GM21723 (cell line): ENCODE data around the gene CATSPER3.

ENCODE experiments used
- ATAC-seq: cut with Tn5 transposase; IDR thresholded peaks from one replicate; pipeline ENCODE4 v1.9.1; 2021; ENCODE audit warnings: mild to moderate bottlenecking, moderate library complexity; ENCODE audit not compliant: unreplicated experiment

The CATSPER3 gene

DNA sequence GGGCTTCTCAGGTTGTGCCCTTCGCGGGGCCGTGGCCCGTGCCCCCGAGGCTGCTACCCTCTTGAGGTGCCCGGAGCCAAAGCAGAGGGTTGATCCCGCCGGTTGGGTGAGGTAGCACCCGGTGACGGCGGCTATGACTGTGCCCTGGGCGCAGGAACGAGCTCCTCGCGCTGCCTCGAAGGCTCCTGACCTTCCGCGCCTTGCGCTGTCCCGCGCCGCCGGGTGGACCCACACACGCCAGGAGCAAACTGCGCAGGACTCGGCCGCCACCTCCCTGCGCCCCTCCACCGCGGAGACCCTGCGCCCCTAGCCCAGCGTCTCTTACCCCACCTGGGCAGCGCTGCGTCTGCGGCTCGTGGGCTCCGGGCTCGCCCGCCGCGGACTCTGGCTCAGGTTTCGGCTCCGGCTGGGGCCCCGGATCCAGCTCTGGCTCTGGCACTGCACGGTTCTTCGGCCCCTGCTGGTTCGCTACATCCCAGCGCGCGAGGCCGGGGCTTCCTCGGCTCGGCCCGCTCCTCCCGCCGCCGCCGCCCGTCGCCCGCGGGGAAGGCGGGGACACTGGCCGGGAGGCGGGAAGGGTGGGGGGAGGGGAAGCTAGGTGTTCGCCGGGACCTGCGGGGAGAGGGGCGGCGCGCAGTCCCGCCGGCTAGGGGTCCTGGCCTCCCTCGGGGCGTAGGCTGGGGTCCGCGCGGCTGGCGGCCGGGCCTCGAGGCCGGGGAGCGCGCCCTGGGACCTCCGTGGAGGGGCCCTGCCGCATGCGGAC, 71.7 kb downstream of the CATSPER3 start:
- ATAC-seq: no peak

DNA sequence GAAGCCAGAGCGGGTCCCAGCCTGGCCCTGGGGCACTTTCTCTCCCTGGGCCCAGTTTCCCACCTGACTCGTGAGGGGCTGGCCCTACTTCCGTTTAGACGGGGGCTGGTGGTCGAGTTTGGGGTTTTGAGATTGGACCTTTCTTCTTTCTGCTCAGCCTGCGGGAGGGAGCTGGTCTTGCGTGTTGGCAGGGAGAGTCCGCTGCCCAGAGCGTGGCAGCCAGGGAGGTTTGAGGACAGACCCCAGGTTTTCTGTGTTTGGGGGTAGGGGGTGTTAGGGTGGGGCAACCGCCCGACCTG, 72.3 kb downstream of the CATSPER3 start:
- no peak for ATAC-seq

DNA sequence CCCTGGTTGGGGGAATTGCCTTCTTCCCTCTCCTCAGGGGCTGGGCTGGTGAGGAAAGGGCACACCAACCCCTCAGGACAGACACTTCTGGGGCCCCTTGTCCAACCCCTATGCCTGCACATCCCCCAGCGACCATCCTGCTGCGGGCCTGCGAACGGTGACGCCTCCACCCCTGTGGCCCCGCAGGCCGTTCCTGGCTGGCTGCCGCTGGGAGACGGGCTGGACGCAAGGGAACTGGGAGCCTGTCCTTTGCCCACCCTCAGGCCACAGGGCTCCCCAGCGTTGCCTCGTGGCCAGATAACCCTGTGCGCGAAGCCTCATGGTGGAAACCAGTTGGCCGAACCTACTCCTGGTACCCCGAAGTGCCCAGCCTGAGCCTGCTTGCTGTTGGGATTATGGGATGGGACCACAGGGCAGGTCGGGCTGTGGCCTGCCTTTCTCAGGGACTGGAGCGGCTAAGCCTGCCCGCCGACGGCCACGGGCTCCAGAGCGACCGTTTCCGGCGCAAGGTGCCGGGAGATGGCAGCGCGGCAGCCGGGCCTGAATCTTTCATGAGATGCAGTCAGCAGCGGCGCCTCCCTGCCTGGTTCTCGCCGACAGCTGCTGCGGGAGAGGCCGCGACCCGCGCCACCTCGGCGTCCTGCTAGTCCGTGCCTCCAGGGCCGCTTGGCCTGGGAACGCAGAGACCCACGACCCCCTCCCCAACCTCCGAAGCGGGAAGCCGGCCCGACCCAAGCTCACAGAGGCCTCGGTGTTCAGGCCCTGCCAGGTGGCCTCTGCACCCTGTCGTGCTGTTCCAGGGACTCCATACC, 72.8 kb downstream of the CATSPER3 start:
- no peak for ATAC-seq

DNA sequence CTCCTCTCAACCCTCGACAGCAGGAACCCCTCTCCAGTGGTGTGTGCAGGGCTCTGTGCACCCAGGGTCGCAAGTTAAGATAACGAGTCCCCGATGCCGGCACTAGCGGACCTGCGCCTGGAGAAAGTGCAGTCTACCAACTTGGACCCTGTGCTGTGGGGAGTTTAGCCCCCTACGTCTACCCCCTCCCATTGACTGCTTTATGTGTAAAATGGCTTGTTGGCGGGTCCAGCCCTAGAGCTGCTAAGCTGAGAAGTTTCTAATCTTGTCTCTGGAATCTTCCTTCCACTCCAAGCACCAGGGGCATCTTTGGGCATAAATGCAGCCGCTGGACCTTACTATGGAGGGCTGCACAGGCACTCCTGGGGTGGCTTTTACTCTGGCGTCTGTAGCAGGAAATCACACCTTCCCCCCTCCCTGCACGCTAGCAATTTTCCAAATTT, 73.5 kb downstream of the CATSPER3 start:
- ATAC-seq: no peak

DNA sequence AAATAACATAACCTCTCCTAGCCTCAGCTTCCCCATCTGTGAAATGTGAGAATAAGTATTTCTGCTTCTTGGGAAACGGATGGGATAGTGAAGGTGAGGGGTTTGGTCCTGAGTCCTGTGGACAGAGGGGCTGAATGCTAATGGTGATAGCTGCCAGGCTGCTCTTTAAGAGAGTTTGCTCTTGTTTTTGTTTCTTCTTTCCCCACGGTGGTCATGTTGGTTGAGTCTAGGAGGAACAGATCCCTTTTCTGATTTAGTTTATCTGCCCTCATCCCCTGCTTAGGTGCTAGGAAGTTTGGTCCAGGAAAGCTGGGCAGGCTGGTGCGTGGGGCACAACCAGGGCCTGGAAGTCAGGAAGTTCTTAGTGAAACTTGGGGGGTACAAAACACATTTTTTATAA, 74.0 kb downstream of the CATSPER3 start:
- no peak for ATAC-seq

DNA sequence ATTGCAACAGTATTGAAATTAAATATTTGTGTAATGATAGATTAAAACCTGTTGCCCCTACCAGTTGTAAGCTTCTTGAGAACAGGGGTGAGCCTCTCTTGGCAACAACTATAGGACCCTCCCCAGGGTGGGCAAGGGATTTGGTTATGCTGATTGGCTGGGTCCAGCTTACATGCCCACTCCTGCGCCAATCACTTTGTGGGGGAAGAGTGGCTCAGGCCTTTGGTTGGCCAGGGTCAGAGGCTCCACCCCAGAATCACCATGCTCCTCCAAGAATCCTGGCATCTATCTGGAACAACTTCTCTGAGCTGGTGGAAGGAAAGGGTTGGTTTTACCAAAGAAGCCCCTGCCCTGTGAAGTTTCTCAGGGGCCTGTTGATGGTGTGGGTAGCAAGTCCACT, 74.9 kb downstream of the CATSPER3 start:
- ATAC-seq: no peak

DNA sequence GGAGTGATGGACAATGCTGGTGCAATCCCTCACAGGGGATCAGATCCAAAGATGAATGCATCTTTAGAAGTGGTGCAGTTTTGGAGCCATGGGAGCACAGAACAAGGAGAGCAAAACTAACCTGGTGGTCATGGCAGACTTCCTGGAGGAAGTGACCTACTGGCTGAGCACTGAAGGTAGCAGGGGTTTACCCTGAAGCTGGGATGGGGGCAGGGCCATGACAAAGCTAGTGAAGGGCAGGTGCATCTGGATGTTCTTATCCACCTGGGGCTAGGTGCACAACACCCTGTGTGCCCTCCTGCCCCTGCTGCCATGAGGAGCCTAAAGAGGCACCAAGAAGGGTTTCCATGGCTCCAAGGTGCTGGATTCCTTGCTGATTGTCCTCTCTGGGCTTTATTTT, 77.8 kb downstream of the CATSPER3 start:
- ATAC-seq: no peak

DNA sequence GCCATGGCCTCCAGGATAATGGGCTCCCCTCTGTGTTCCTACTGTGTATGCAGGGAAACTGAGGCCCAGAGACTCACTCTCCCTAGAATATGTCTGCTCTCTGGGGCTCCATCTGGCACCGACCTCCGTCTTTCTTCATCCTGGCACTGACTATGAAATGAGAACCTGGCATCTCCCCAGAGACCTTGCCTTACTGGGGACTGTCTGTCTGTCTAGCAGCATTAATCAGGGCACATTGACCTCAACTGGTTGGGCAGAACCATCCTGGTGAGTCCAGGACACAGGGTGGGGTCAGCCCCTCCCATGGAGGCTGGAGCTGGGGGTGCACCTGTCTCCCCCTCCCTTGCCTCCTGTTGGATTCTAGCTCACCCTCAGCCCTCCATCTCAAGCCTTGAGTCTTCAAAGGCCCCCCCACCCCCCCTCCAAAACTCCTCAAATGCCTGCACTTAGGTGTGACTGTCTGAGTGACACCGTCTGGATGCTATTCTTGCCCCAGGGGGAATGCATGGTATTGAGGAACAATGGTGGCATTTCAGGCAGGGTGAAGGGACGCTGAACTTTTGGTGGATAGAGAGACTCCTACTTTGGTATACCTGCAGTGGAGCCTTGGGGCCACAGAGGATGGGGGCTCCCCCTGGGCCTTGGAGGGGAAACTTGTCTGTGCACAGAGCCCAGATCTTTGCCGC, 79.1 kb downstream of the CATSPER3 start:
- no peak for ATAC-seq

DNA sequence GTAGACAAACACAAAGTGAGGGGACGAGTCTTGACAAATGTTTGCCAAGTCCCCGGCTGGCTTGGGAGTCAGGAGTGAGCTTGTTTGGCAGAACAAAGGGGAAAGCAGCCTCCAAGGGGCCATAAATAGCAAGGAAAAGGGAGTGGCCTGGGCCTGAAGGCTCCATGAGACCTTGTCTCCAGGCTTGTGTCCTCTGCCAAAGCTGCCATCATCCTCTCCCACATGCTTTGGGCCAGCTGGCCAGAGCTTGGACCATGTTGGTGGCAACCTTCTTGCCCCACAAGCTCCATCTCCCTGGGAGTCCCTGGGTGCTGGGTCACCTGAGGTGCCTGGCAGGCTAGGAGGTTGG, 79.6 kb downstream of the CATSPER3 start:
- ATAC-seq: no peak

DNA sequence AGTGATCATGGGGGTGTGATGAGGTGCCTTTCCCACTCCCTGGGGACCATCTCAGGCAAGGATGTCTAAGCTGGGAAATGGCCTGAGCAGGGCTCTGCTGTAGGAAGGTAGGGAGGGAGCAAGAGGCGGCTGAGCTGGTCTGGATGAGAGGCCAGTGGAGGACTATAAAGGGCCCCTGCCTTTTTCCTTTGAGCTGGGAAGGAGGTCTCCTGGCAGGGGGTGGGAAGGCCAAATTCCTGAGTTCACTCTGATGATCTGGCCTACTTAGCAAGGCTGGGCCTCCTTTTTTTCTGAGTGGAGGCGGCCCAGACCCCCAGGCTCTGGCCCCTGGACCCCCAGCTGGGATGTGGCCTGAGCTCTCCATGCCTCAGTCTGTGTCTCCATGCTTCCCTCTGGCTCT, 80.6 kb downstream of the CATSPER3 start:
- no peak for ATAC-seq

DNA sequence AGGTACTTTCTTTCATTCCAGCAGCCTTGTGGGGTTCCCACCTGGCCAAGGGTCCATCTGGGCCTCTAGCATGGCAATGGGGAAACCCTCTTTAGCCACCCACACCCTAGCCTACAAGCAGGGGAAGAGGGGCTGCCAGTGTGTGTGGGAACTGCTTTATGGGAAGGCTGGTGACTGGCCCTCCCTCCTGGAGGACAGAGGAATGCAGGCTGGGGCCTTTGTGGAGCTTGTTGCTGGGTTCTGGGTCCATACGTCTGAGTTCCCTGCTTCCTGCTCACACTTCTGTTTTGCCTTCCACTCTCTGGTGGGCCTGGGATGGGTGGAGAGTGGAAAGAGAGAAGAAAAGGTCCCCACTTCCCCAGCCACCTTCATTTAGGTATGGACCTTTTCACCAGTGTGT, 81.2 kb downstream of the CATSPER3 start:
- ATAC-seq: no peak

DNA sequence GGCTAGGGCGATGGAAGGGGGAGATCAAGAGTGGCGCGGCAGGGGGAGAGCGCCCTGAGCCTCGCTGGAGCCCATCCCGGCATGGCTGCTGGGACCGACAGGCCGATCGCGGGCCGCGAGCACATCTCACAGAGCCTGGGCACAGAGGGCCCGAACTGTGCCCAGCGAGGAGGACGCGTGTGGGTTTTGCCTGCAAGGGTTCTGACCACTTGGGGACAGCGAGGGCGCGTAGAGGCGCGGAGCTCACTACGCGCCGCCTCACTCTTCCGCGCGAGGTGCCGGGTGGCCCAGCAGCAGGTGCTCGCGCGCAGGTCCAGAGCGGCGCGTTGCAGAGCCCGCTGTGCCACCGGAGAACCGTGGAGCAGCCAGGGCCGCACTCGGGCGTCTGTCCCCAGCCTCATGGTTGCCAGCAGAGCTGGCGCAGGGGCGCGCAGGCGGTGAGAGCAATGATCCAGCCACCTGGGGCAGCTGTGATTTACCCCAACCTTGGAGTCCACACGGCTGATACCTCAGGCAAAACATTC, 82.6 kb downstream of the CATSPER3 start:
- no peak for ATAC-seq

DNA sequence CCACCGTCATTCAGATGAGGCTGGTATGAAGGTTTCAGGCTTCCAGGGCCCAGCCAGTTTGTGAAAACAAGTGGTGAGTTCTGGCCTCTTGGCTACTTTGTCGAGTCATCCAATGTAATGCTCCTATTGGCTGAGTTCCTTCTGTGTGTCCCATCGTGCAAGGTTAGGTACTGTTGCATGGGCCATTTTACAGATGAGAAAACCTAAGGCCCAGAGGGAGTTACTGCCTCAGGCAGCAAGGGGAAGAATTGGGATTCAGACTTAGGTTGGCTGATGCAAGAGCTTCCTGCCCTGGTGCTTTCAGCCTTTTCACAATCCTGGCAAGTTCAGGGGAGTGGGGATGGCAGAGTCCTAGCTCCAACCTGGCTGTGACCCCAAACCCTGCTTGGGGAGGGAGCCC, 83.7 kb downstream of the CATSPER3 start:
- ATAC-seq: no peak

DNA sequence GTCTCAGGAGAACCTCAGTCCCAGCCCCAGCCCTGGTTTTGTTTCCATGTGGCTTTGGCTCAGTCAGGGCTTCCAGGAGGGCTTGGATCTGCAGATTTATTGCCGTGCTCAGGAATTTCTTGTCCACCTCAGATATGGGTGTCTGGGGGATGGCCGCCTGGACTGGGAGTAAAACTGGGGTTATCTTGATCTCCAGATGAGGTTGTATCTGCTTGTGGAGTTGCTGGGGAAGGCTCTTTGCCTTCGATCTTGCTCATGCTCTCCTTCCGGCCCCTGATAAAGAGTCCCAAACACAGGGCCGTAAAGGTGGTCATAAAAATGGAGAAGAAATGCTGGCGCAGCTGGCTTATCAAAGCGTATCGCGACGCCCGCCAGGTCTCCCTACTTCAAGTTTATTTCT, 84.2 kb downstream of the CATSPER3 start:
- no peak for ATAC-seq

DNA sequence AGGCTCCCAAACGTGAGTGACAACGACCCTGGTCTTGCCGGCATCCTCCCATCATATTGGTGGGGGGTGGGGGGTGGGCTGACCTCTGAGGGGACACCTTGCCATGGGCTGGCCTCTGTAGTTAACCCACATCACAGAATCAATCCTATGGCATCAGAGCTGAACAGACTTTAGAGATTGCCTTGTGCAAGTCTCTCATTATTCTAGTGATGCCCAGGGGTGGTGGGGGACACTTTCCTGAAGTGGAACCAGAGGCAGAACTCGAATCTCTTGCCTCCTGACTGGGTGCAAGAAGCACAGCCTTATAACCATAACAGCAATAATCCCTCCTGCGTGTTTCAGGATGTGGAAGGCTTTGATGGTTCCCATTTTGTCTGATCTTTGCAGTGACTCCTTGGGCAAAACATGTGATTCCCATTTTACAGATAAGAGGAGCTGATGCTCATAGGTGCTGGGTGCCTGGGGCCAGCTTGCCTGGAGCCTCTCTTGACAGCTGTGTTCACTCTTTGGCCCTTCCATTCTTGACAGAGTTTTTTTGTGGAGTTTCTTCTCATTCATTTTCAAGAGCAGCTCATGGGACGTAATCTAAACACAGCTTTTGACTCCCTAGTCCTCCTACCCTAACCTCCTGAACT, 84.9 kb downstream of the CATSPER3 start:
- ATAC-seq: no peak

DNA sequence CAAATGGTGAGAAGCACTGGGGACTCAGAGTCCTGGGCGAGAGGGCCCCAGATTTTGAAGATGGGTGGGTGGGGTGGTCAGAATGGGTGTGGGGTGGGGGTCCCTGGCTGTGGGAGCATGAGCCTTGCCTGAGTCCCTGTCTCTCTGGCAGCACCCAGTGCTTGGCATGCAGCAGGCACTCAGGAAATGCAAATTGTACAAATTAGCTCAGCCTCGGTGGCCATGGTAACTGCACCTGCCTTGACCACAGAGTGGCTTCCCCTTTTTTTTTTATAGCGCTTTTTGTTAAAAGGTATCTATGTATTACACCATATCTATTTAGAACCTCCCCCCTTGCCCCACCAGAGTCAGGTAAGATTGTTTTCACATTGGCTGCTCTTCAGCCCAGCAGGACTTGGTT, 85.6 kb downstream of the CATSPER3 start:
- peak; percentile 98 for ATAC-seq

DNA sequence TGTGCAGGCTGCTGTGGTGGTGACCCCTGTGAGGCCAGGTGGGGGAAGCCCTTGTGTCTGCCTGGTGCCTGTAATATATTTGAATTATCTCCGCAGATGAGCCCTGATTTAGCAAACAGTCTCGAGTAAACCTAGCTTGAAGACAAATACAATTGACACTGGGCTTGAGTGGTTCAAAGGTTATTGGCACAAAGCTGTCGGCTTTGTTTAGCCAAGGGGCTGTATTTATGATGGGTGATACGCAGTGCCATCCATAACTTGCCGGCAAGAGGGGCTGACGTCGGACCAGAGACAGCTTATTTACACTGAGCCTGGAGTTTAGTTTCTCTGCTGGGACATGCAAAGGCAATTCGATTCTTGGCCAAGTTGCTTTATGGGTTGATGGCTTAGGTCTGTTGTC, 86.3 kb downstream of the CATSPER3 start:
- no peak for ATAC-seq

DNA sequence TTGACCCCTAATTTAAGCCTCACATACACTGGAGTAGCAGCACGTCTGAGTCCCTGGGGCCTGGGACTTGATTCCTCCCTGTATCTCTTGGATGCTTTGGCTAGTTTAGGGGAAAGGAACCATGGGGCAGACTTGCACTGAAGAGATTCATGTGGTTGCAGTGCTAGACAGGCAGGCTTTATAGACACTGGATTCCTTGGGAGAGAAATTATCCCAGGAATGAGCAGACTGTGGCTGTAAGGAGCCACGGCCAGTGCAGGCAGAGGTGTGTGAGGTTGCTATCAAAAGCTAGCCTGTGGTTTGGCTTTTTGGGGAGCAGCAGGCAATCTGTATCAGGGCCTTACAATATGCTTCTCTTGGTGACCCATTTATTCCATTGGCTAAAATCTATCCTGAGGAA, 86.8 kb downstream of the CATSPER3 start:
- ATAC-seq: no peak

DNA sequence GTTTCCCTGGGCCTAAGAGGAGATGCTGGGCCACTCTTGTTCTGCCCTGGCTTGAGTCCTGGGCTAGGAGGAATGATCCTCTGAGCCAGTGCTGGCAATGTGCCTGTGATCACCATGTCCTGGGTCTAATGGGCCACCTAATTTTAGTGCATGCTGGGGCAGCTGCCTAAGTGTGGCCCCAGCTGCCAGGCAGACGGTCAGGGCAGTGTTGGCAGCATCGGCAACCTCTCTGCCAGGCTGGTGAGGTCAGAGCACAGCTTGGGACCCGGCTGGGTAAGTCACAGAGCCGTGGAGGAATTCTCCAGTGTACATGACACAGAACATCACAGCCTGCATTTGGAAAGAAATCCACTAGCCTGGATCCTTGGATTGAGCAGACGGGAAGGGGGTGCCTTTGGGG, 87.7 kb downstream of the CATSPER3 start:
- no peak for ATAC-seq

DNA sequence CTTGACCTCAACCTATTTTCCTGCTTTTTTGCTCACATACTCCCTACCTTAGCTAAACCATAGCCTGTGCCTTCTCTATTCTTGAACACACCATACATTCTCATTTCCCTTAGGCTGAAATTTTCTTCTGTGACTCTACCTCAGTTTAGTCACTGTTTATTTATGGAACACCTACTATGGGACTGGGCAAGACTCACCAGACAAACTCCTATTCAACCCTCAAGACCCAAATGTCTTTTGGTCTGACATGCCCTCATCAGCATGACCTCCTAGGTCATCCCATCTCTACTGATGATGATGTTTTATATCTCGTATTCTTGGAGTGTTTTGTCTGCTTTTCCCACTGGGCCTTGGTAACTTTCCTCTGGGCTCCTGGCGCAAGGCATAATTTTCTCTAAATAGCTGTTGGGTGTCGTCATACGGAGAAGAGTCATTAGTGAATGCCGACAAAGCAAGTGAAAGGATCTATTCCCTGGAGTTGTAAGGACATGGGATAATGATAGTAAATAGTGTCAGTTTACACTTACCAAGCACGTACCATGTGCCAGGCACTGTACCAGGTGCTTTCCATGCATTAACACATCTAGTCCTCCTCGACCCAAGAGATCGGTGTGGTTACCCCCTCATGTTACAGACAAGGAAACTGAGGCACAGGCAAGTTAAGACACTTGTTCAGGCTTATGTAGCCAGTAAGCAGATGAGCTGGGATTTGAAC, 88.8 kb downstream of the CATSPER3 start:
- no peak for ATAC-seq

DNA sequence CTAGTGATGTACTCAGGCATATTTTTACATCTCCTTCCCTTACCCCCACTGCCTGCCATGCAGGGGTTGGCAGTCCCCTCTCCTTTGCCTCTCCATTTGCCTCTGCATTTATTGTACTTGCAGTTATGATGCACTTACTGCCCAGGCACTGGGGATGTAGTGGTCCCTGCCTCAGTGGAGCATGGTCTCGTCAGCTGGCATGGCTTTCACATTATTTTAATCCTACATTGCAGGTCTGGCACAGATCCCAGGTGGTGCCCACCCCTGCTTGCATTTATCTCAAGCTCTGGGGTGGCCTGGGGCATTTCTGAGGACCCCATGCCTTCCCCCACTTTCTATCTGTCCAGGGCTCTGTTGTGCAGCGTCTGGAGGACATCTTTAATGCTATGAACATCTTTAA, 89.5 kb downstream of the CATSPER3 start:
- ATAC-seq: no peak
